Stimulated activated naive CD4-positive, alpha-beta T cell (primary cell): Measurements from ENCODE around the gene SIX6.

ENCODE experiments used
- DNase-seq, 6 experiments: peaks; one replicate each; lab custom pipeline; 2025; lab: John Stamatoyannopoulos, UW

SIX6 gene

GRCh38 chr14:60514378-60514740 is 5.4 kb downstream of the SIX6 start:
- no peak for DNase-seq

GRCh38 chr14:60514741-60515491 is 6.0 kb downstream of the SIX6 start:
- DNase-seq: no peak

GRCh38 chr14:60515511-60516289 is 6.8 kb downstream of the SIX6 start:
- no peak for DNase-seq

GRCh38 chr14:60532442-60532841 is 23.5 kb downstream of the SIX6 start:
- no peak for DNase-seq

- no peak for DNase-seq
Measured at GRCh38 chr14:60537663-60538062, 28.7 kb downstream of the SIX6 start.

- DNase-seq: no peak
Measured at GRCh38 chr14:60544659-60545058, 35.7 kb downstream of the SIX6 start.

- no peak for DNase-seq
Measured at GRCh38 chr14:60553808-60554207, 44.9 kb downstream of the SIX6 start.

- peak in 1 of 6 experiments; percentile 1 for DNase-seq
Measured at GRCh38 chr14:60561845-60562746, 53.1 kb downstream of the SIX6 start.
